ENCODE data around the gene LMO1.

Gene LMO1

DNA sequence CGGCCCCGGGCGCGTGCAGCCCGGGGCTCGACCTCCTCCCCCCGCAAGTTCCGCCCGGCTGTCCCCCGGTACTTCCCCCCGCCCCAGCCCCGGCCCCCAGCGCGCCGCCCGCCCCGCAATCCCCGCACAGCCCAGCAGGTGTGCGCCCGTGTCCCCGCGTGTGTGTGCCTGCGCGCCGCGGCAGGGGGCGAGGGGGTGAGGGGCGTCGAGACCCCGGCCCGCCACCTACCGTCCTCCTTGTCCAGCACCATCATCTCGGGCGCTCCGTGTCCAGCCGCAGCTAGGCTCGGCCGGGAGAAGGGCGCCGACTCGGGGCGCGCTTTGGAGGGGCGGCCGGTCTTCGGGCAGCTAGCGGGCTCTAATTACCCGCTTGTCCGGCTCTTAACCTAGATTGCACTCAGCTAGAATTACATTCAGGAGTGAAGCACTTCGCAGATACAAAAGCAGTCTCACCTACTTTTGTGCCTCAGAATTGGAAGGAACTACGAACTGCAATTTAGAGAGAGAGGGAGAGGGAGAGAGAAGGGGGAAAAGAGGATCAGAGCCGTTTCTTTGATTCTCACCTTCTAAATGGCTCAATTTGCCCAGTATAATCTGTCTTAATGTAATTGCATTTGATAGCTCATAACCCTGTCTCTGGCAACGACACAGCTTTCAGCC lies 439 bp downstream of the LMO1 start:
- DNase-seq, result peak in 1 of 2 experiments; percentile 27

DNA sequence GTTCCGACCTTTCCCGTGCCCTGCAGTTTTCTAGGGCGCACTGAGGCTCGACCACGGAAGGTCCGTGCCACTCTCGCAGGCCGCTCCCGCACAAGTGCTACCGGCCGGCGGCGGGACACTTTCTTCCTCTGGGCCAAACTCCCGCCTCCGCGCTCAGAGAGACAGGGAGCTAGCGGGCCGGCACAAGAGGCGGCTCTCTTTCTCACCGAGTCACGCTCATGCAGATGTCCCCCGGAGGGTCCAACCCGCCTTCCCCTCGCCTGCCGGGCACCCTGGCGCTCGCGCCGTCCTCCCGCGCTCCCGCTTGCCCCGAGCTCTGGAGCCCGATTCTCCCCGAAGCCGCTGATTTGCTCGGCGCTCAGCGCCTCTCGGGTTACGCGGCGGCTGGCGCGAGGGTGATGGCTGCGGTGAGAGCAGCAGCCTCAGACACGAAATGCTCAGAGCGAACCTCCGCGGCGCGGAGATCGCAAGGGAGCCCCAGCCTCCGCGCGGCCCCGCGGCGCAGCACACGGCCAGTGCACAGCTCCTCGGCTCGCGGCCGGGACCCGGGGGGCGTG lies 1.0 kb downstream of the LMO1 start:
- DNase-seq, result peak; percentile 45 to 57

DNA sequence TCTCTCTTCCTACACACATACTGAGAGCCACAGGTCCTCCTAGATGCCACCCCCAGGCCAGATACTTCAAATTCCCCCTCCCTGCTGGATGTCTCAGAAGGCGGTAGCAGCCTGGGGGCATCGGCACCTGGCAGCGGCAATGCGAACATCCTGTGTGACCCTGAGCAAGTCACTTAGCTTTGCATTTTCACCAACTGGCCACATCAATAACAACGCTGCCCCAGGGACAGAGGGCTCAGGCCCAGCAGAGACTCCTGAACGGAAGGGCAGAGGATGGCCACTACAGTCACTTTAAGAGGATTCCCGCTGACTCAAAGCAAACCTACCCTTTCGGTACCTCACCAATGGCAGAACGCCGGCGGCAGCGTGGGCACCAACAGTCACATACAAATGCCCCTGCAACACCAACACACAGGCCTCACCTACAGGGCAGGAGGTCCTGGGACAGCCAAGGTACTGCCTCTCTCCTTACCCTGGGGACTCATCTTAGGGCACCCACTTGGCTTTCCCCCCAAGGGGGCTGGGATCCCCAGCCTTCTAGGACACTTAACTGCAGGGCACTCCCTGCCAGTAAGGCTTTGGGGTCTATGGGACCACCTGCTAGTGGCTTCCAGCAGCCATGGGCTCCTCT lies 1.6 kb downstream of the LMO1 start:
- DNase-seq, result no peak

DNA sequence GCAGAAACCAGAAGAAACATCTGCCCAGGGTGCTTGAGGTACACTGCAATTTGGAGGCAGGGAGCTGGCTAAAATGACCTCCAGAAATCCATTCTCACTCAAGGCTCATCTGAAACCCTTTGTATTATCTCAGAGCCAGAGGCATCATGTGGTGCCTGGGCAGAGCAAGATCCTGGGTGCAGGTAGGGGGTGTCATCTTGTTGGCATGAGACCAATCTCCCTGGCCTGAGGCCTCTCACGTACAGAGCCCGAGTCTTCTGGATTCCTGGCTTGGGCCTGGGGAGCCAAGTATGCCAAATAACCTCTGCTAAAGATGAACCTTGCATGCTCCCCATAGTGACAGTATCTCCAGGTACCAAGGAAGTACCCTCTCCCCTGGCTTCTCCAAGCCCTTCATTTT lies 2.4 kb downstream of the LMO1 start:
- DNase-seq, result no peak

DNA sequence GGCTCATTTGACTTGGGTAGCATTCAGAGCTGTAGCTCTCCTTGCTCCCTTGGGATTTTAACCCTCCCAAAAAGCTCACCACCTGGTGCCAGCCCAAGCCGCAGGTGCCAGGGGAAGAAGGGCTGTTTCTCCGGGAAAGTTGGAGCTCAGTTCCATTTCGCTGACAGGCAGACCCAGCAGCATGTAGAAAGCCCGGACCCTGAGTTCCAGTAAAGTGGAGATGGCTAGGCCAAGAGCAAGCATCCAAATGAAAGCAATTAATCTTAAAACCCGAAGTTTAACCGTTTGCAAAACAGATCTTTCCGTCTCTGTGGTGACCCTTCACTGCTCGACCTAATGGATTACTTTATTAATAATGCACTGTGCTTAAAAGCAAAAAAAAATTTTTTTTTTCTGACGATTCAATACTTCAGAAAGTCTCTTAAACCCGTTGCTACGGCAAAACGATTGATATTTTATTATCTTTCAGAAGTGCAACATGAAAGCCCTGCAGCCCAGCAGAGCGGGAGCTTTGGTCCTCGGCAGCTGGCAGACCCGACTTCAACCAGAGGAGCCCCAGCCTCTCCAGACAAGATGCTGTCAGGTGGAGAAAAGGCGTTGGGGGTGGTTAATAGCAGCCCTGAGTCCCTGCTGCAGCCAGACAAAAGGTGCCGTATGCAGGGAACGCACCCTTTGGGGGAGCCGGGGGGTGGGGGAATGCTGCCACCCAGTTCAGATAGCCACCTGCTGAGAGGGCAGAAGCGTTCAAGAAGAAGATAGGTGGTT lies 3.3 kb downstream of the LMO1 start:
- peak in 1 of 2 experiments; percentile 1 for DNase-seq

DNA sequence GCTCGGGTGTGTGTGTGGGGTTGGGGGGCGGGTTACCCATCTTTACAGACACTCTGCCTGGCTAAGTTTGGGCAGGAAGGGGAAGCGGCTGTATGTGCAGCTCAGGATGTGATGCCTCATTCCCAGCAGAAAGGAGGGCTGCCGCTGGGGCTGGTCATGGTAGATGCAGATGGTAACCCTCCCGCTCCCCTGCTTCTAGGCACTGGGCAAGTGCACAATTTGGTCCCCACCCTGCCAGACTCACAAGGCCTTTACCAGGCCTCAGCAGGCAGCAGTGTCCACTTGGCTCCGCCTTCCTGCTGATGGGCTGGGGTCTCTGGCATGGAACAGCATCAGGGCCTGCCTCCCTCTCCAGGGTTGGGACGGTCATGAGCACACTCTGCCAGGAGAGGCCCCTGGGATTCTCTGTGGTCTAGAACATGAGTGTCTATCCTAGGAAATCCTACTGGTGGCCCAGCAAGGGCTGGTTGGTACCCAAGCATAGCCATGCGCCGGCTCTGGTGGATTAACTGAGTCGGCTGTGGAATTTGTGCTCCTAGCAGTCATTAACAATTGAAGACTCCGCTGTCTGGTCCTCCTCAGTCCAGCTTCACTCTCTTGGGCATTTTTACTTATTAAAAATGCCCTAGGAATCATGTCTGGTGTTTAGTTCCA lies 4.2 kb downstream of the LMO1 start:
- DNase-seq, result no peak

DNA sequence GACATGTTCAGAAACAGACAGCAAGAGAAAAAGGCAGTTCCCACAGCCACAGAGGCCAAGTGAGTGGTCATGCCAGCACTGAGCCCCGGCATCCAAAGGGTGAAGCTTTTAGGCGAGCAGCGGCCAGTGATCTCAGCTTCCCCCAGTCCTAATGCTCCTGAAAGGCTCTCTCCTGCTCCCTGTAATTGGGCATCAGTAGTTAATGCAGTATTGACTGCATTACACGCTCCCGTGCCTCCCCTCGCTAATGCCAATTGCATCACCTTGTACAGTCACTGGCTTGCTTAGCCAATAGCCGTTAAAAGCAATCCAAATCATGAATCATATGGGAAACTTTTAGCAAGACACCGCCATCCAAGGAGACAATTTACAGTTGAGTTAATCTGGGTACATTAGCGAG lies 4.9 kb downstream of the LMO1 start:
- no peak for DNase-seq

DNA sequence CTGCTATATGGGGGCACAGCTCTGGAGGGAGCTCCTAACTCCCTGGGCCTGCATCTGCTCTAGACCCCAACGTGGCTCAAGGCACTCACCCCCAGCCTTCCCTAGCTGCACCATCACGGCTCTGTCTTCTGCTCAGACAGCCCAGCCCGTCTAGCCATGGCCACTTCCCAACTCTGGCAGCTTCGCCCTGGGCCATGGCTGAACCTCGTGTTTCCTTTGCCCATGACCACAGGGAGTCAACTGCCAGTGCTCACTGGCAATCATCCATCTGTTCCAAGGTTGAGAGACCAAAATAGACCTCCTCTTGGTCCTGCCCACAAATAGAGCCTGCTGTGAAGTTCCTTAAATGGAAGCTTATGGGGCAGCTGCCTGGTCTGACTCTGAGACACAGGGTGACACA lies 5.4 kb downstream of the LMO1 start:
- DNase-seq, result no peak

DNA sequence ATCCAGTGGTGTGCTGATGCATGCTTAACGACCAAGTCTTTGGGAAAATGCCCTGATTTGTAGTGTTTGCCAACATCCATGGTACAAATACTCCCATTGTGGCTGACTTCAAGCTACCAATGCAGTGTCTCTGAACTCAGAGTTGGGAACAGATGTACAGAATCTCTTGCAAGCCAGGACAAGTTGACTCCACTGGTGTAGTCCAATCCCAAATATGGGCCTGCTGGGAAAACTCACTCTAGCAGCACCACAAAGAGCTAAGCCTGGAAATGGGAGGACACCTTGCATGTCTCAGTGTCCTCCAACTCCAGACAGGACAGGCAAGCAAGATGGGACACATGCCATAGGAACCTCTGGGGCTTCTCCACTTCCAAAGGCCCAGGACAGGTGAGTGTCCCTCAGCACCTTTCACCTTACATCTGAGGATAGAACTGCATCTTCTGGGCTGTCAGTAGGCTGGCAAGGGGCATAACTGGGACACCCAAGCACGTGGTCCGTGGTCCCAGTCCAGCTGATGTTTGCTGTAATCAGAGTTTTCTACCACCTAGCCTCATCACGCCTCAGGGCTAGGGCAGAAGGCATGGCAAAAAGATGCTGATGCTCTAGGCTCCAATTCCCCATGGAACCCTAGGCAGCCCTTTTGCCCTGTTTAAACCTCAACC lies 6.5 kb downstream of the LMO1 start:
- DNase-seq, result no peak

DNA sequence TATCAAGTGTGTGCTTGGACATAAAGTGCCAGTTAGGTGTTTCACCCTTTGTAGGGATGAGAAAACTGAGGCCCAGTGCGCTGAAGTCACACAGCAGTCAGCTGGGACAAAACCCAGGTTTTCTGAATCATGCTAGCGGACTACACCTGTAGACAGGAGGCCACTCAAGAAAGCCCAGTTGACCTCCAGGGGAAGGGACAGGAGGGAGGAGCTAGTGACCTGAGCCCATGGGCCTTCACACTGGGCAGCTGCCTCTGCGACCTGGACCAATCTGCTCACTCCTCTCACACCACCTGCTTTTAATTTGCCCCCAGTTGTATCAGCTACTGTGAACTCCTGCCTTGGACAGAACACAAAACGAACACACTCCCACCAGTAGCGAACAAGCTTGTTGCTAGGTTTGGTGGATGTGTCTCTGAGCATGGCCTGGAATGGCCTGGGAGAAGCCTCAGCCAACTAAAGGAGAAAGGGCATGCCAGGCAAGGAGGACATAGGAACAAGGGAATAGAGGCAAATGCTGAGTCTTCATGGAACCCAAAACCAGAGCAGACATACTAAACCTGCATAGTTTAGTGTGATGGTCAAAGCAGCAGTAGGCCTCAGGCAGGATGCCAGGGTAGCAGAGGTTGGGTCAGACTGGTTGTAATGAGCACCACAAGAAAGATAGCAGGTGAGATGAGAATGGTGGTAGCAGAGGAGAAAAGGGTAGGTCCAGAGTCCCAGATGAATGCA lies 7.2 kb downstream of the LMO1 start:
- peak in 1 of 2 experiments; percentile 10 for DNase-seq

DNA sequence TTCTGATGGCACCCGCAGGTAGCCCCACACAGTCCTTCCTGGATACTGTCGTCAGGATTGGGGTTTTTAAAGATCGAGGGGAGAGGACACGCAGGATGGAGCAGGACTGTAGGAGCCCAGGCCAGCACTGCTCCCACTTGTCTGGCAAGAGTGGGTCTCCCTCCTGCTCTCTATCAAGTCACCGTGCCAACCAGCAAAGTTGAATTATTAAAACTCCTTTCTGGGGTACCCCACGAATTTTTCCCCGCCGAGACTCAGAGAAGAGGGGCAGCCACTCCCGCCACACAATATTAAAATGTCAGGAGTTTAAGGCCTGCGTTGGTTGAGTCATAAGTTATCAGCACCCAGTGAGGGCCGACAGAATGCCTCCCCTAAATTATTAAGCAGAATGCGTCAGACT lies 10.1 kb downstream of the LMO1 start:
- DNase-seq, result no peak

DNA sequence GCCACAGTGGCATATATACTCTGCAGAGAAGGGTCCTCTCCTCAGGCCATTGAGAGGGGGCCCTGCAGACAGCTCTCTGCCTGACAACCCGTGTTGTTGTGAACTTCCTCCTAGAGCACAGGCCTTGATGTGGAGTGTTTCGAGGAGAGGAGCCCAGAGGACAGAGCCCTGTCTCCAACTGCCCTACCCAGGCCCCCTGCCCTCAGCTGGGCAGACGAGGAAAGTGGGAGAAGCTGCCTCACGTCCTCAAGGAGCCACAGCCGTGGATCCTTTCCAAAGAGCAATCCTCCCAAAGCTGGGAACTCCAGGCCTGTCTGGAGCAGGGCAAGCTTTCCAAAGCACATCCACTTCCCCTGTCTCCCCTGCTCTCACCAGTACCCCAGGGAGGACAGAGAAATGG lies 10.7 kb downstream of the LMO1 start:
- peak in 1 of 2 experiments; percentile 9 for DNase-seq

DNA sequence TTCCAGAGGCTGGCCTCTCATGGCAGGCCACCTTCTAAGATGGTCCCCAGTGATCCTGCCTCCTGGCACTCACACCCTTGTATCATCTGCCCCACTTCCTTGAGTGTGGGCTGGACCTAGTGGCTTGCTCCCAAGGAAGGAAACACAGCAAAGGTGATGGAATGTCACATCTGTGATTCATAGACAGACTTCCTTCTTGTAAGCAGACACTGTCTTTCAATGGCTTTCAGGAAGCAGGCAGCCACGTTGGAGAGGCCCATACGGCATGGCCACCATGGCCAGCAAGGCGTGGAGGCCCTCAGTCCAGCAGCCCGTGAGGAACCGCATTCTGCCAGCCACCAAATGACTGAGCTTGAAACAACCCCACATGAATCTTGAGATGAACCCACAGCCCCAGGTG lies 11.3 kb downstream of the LMO1 start:
- peak in 1 of 2 experiments; percentile 2 for DNase-seq

DNA sequence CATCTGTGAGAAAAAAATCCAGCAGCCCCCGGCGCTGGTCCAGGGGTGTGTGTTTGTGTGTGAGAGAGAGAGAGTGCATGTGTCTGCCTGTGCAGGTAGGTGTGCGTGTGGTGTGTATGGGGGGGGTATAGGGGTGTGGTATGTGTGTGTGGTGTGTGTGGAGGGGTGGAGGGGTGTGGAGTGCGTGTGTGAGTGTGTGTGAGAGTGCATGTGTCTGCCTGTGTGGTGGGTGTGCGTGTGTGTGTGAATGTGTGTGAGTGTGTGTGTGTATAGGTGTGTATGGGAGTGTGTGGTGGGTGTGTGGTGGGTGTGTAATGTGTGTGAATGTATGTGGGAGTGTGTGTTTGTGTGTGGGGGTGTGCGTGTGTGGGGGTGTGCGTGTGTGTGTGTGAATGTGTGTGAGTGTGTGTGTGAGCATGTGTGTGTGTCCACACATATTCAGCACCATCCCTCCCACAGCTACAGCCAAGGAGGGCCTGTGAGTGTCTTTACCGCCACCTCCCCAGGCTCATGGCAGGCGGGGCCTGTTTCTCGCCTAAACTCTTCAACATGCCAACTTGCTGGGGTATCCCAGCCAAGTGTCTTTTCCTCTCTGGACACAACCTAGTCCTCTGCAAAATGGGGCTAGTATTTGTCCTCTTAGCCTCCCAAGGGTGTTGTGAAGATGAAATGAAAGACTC lies 11.9 kb downstream of the LMO1 start:
- no peak for DNase-seq

DNA sequence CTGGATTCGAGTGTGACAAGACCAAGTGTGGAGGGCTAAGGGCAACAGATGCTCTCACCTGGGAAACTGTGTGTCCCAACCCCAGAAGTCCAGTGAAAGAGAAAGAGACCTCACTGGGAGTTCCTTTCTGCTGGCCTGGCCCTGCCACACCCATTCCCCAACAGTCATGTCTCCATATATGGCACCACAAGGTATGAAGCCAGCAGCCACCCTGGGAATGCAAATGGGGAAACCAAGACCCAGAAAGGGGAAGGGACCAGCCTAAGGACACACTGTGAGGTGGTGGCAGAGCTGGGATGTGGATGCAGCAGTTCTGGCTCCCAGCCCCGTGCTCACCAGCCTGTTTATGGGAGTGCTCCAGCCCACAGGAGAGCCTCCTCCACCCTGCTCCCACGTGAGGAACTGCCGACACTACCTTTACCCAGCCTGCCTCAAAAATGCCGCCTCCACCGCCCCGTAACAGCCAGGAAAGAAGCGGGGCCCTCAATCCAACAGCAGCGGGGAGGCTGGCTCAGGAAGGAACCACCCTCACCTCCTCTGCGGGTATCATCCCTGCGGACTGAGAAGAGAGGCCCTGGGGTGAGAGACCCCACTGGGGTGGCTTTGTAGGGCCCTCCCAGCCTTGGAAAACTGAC lies 12.6 kb downstream of the LMO1 start:
- no peak for DNase-seq

DNA sequence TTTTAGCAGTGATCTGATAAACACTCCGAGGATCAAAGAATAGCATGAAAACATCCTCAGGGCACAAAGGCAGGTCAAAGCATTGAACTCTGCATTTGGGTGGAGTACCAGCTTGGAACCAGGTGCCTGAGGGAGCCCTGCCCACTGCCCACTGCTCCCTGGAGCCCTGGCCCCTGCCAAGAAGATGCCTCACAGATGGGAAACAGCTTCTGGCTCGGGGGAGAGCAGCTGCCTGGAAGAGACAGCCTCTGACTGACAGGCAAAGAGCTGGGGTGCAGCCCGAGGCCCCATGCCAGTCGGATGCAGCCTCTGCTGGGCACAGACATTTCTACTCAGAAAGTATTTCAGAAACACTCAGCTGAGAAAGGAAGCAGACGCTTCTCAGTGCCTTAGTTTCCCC lies 13.2 kb downstream of the LMO1 start:
- DNase-seq, result no peak

DNA sequence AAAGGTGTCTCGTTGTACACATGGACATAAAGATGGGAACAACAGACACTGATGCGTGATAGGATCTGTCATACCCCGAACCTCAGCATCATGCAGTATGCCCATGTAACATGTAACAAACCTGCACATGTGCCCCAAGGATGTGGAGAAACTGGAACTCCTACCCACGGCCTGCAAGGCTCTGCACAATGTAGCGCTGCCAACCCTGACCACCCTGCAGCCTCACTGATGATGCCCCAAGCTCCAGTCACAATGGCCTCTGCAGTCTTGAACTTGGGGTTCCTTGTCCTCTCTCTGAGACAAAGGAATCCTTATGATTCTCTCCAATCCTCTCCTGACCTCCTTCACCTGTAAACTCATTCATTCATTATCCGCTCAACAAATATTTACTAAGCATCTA lies 14.2 kb downstream of the LMO1 start:
- DNase-seq, result no peak

DNA sequence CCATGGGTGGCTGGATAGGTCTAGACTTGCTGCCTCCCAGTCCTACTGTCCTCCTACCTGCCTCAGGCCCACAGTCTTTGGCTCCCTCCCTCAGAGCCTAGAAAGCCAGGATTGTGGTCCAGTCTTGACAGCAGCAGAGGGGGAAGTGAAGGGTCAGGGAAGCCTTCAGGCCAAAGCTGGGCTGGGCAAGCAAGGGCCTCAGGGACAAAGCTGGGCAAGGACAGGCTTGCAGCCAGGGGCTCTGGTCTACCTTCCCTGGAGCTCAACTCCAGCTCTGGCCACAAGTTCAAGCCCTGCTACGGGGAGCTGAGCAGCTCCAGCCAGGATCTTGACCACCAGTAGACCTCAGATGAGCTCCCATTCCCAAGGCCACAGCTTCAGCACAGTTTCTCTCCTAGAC lies 14.9 kb downstream of the LMO1 start:
- no peak for DNase-seq

DNA sequence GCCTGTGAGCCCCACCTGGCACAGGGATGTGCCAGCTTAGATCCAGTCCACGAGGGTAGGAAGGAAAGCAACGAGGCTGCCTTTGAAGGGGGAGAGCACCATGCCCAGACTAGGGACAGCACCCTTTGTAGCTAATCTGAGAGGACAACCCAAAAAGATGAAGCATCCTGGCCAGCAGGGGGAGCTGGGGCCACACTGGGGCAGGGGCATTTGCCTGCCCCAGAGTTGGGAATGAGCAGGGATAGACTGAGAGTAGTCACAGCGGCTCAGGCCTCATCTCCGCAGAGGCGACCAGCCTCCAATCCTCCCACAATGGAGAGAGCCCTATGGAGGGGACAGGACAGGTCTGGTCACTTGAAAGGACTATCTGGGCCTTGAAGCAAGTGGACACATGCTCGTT lies 16.4 kb downstream of the LMO1 start:
- DNase-seq, result peak in 1 of 2 experiments; percentile 45

DNA sequence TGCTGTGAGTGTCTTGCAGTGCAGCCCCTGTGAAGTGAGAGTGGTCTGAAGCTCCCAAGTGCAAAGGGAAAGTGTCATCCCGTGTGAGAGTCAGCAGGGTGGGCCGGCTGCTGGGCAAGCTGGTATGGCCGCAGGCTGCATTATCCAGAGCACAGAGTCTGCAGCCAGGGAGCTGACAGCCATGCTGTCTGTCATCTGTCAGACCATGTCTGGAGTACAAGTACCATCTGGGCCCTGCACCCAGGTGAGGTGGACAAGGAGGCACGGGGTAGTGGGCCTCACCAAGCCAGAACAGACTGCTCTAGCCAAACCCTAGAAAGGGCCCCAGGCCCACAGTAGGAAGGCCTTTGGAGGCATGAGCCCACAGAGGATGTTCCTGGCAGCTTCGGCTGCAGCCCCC lies 20.2 kb downstream of the LMO1 start:
- no peak for DNase-seq

Data from activated T-cell treated with anti-CD3 and anti-CD28 coated beads, Interleukin-2, amount 50 U/mL, for 48 hours (primary cell).